H9 (cell line): Measurements from ENCODE around the gene UBE3A. TPM values are rescaled to one million over a fixed set of nuclear protein-coding genes. Genes with fewer than 3 reads are reported as not detected.

Experiments used
- DNase-seq: peaks from one replicate; pipeline ENCODE4 v3.0.0-alpha.2; 2017
- H2AFZ ChIP-seq: one replicate; pipeline ENCODE4 v1.6.1; 2013; ENCODE audit warnings: mild to moderate bottlenecking, low read length, control low read depth, moderate library complexity
- H2AK5ac ChIP-seq: 2 replicates; pipeline ENCODE4 v1.6.1; 2013; ENCODE audit warnings: low read length, control low read depth, mixed read lengths; ENCODE audit not compliant: insufficient read length
- H2BK120ac ChIP-seq: one replicate; pipeline ENCODE4 v1.6.1; 2013; ENCODE audit warnings: low read depth, mild to moderate bottlenecking, low read length, control low read depth, inconsistent platforms; ENCODE audit not compliant: poor library complexity, severe bottlenecking
- H2BK12ac ChIP-seq: 2 replicates; pipeline ENCODE4 v1.6.1; 2013; ENCODE audit warnings: low read length, control low read depth, mixed read lengths, low read depth; ENCODE audit not compliant: insufficient read length
- H2BK15ac ChIP-seq: 2 replicates; pipeline ENCODE4 v1.6.1; 2013; ENCODE audit warnings: low read depth, low read length, control low read depth
- H2BK20ac ChIP-seq: one replicate; pipeline ENCODE4 v1.6.1; 2013; ENCODE audit warnings: low read depth, mild to moderate bottlenecking, low read length, control low read depth, inconsistent platforms; ENCODE audit not compliant: poor library complexity, severe bottlenecking
- H2BK5ac ChIP-seq: 2 replicates; pipeline ENCODE4 v1.6.1; 2013; ENCODE audit warnings: low read length, control low read depth, mixed read lengths; ENCODE audit not compliant: insufficient read length
- H3K14ac ChIP-seq: 2 replicates; pipeline ENCODE4 v1.6.1; 2013; ENCODE audit warnings: low read length, control low read depth; ENCODE audit not compliant: insufficient read depth
- H3K18ac ChIP-seq: 2 replicates; pipeline ENCODE4 v1.6.1; 2013; ENCODE audit warnings: low read depth, mild to moderate bottlenecking, mixed read lengths, low read length, control low read depth; ENCODE audit not compliant: insufficient read length
- H3K23ac ChIP-seq: 2 replicates; pipeline ENCODE4 v1.6.1; 2013; ENCODE audit warnings: low read length, control low read depth, mixed read lengths, low read depth; ENCODE audit not compliant: insufficient read length
- H3K23me2 ChIP-seq: 2 replicates; pipeline ENCODE4 v1.6.1; 2013; ENCODE audit warnings: low read depth, mild to moderate bottlenecking, mixed read lengths, low read length, control low read depth; ENCODE audit not compliant: insufficient read length, poor library complexity, severe bottlenecking
- H3K27ac ChIP-seq: 2 replicates; pipeline ENCODE4 v1.5.1; 2013; ENCODE audit warnings: low read length, control low read depth, mixed read lengths, low read depth; ENCODE audit not compliant: insufficient read length
- H3K27me3 ChIP-seq: 2 replicates; pipeline ENCODE4 v1.6.1; 2013; ENCODE audit warnings: low read length, control low read depth, inconsistent platforms; ENCODE audit not compliant: insufficient read depth
- H3K4ac ChIP-seq: 2 replicates; pipeline ENCODE4 v1.6.1; 2013; ENCODE audit warnings: low read depth, mild to moderate bottlenecking, control low read depth, inconsistent platforms, low read length, moderate library complexity
- H3K4me1 ChIP-seq: 2 replicates; pipeline ENCODE4 v1.6.1; 2013; ENCODE audit warnings: low read length, control low read depth, inconsistent platforms; ENCODE audit not compliant: insufficient read depth
- H3K4me2 ChIP-seq: 2 replicates; pipeline ENCODE4 v1.6.1; 2013; ENCODE audit warnings: low read length, control low read depth, mixed read lengths; ENCODE audit not compliant: insufficient read length, insufficient read depth
- H3K56ac ChIP-seq: 2 replicates; pipeline ENCODE4 v1.6.1; 2013; ENCODE audit warnings: low read depth, mild to moderate bottlenecking, mixed read lengths, low read length, control low read depth; ENCODE audit not compliant: insufficient read length
- H3K79me1 ChIP-seq: 2 replicates; pipeline ENCODE4 v1.6.1; 2013; ENCODE audit warnings: low read depth, mild to moderate bottlenecking, moderate library complexity, low read length, control low read depth, inconsistent platforms; ENCODE audit not compliant: insufficient read depth, poor library complexity, severe bottlenecking
- H3K79me2 ChIP-seq: 2 replicates; pipeline ENCODE4 v1.6.1; 2013; ENCODE audit warnings: low read length, control low read depth, inconsistent platforms; ENCODE audit not compliant: insufficient read depth
- H3K9ac ChIP-seq: 2 replicates; pipeline ENCODE4 v1.6.1; 2013; ENCODE audit warnings: low read length, control low read depth, mixed read lengths; ENCODE audit not compliant: insufficient read length; ENCODE audit errors: extremely low read depth
- H3K9me3 ChIP-seq: one replicate; pipeline ENCODE4 v1.6.1; 2013; ENCODE audit warnings: low read depth, low read length, inconsistent platforms; ENCODE audit not compliant: control insufficient read depth
- H3T11ph ChIP-seq: one replicate; pipeline ENCODE4 v1.6.1; 2013; ENCODE audit warnings: mild to moderate bottlenecking, low read length, control low read depth, inconsistent platforms
- H4K20me1 ChIP-seq: one replicate; pipeline ENCODE4 v1.6.1; 2013; ENCODE audit not compliant: control insufficient read depth, insufficient read length, insufficient read depth
- H4K5ac ChIP-seq: 2 replicates; pipeline ENCODE4 v1.6.1; 2013; ENCODE audit warnings: low read depth, mild to moderate bottlenecking, mixed read lengths, low read length, control low read depth; ENCODE audit not compliant: insufficient read length
- H4K8ac ChIP-seq: replicated peaks from 2 replicates; pipeline ENCODE4 v1.6.1; 2013; ENCODE audit warnings: low read length, control low read depth, mixed read lengths, low read depth; ENCODE audit not compliant: insufficient read length
- H4K91ac ChIP-seq: 2 replicates; pipeline ENCODE4 v1.6.1; 2013; ENCODE audit warnings: low read depth, mild to moderate bottlenecking, moderate library complexity, mixed read lengths, low read length, control low read depth; ENCODE audit not compliant: insufficient read length
- H3K27ac Mint-ChIP-seq, 3 experiments: 2 replicates in 2 of 3; 3 replicates in 1 of 3; pipeline ENCODE4 v1.8.0; 2020 to 2021; ENCODE audit warnings: mixed read lengths in 3 of 3, mild to moderate bottlenecking in 1 of 3, moderate library complexity in 1 of 3
- H3K27me3 Mint-ChIP-seq: 2 replicates; pipeline ENCODE4 v1.8.0; 2021; ENCODE audit warnings: low read depth, mild to moderate bottlenecking, moderate library complexity, mixed read lengths
- H3K36me3 Mint-ChIP-seq, 3 experiments: 2 replicates in 2 of 3; 3 replicates in 1 of 3; pipeline ENCODE4 v1.8.0; 2020 to 2021; ENCODE audit warnings: low read depth in 3 of 3, mixed read lengths in 3 of 3; ENCODE audit not compliant: insufficient read depth in 1 of 3
- H3K4me1 Mint-ChIP-seq, 2 experiments: 2 replicates each; pipeline ENCODE4 v1.8.0; 2020; ENCODE audit warnings: mixed read lengths in 2 of 2
- H3K4me3 Mint-ChIP-seq, 2 experiments: 2 replicates in 1 of 2; 3 replicates in 1 of 2; pipeline ENCODE4 v1.8.0; 2020 to 2021; ENCODE audit warnings: mild to moderate bottlenecking in 2 of 2, mixed read lengths in 2 of 2, moderate library complexity in 1 of 2
- H3K9me3 Mint-ChIP-seq, 2 experiments: 2 replicates in 1 of 2; 3 replicates in 1 of 2; pipeline ENCODE4 v1.8.0; 2020; ENCODE audit warnings: mild to moderate bottlenecking in 2 of 2, mixed read lengths in 2 of 2, moderate library complexity in 1 of 2
- CTCF ChIP-seq: fragments of 200-600 bp; sonication (generic); conservative IDR thresholded peaks from 3 replicates; pipeline ENCODE4 v1.8.0; 2021; ENCODE audit warnings: antibody characterized with exemption, mild to moderate bottlenecking
- WGBS: extraction: QIAGEN DNeasy Blood & Tissue Kit; methylation state at CpG from one replicate; pipeline ENCODE4 v1.1.7; 2013; ENCODE audit warnings: missing lambda C conversion rate, low lambda C conversion rate, mixed read lengths; ENCODE audit not compliant: insufficient read length; ENCODE audit errors: extremely low coverage; 5-methylcytosine and 5-hydroxymethylcytosine counted together
- total RNA-seq: library from RNA; stranded (reverse); gene quantifications from 2 replicates; pipeline ENCODE4 v1.2.1, GENCODE V29; 2021

The UBE3A gene
- total RNA-seq, 1 experiment from 2014 or later: 108 TPM

DNA sequence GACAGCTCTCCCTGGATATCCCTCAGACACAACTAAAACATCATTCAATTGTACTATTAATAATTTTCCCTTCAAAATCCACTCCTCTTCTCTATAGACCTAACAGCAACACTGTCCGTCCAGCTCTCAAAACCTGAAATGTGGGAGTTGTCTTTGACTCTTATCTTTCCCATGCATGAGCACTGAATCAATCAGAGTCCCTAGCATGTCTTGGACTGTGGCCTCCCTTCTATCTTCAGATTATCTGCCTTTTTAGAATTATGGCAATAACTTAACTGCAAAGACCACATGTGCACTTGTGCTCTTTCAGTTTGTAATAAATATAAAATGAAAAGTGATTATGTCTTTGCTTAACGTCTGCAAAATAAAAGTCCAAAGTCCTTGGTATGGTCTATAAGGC lies 107.0 kb downstream of the UBE3A start:
- H2AFZ ChIP-seq: no peak overlapping the region
- H3K9ac ChIP-seq: no peak overlapping the region
- H3K9me3 ChIP-seq: no peaks in the 10 kb centered on the region
- no peak overlapping the region for H2BK15ac ChIP-seq
- H4K8ac ChIP-seq: no peak overlapping the region
- no peaks in the 10 kb centered on the region; a peak in 3 of 5 replicates for H3K9me3 Mint-ChIP-seq
- TF ChIP-seq CTCF: no peak
- no peak overlapping the region for H3K27ac Mint-ChIP-seq
- H2BK120ac ChIP-seq: no peak overlapping the region
- no peak for DNase-seq
- H4K91ac ChIP-seq: no peak overlapping the region
- H3K27me3 Mint-ChIP-seq: no peaks in the 10 kb centered on the region
- no peak overlapping the region for H3K27ac ChIP-seq
- no peak overlapping the region for H2BK5ac ChIP-seq
- no peak overlapping the region for H3K56ac ChIP-seq
- H3K23ac ChIP-seq: no peak overlapping the region
- peaks cover 10% of the 10 kb centered on the region; the same call in 1 of the 2 replicates for H3K4me1 ChIP-seq
- H3K4me1 Mint-ChIP-seq: peaks cover 8 to 13% of the 10 kb centered on the region in 2 experiments
- no peak overlapping the region for H3T11ph ChIP-seq
- H2BK20ac ChIP-seq: no peak overlapping the region
- no peak overlapping the region for H3K4me2 ChIP-seq
- no peaks in the 10 kb centered on the region; the same call in 1 of the 2 replicates for H3K27me3 ChIP-seq
- no CpG with 5 or more reads among the region's 2 CpGs for WGBS
- no peak overlapping the region for H3K18ac ChIP-seq
- no peak overlapping the region for H2AK5ac ChIP-seq
- H3K23me2 ChIP-seq: no peaks in the 10 kb centered on the region
- no peaks in the 10 kb centered on the region for H4K20me1 ChIP-seq
- no peak overlapping the region for H3K4ac ChIP-seq
- no peak overlapping the region for H3K4me3 Mint-ChIP-seq
- no peak overlapping the region for H2BK12ac ChIP-seq
- no peaks in the 10 kb centered on the region for H3K79me1 ChIP-seq
- peaks cover 15 to 23% (median 21%) of the 10 kb centered on the region in 3 experiments for H3K36me3 Mint-ChIP-seq
- H4K5ac ChIP-seq: no peak overlapping the region
- H3K14ac ChIP-seq: no peak overlapping the region
- no peaks in the 10 kb centered on the region for H3K79me2 ChIP-seq
